Choroid plexus epithelial cell (primary cell): ENCODE measurements around the gene TCIRG1.

Source experiments
- DNase-seq: peaks from one replicate; pipeline ENCODE4 v3.0.0-alpha.2; 2010; ENCODE audit warnings: low read depth
- H3K4me3 ChIP-seq: 2 replicates; pipeline ENCODE4 v1.5.1; 2011; ENCODE audit warnings: low read depth, mild to moderate bottlenecking, control low read depth, low read length, moderate library complexity
- CTCF ChIP-seq: conservative IDR thresholded peaks from 2 replicates; pipeline ENCODE4 v1.5.1; 2011; ENCODE audit warnings: low read depth, mild to moderate bottlenecking, control low read depth, inconsistent platforms, low read length, moderate library complexity

The TCIRG1 gene

DNA sequence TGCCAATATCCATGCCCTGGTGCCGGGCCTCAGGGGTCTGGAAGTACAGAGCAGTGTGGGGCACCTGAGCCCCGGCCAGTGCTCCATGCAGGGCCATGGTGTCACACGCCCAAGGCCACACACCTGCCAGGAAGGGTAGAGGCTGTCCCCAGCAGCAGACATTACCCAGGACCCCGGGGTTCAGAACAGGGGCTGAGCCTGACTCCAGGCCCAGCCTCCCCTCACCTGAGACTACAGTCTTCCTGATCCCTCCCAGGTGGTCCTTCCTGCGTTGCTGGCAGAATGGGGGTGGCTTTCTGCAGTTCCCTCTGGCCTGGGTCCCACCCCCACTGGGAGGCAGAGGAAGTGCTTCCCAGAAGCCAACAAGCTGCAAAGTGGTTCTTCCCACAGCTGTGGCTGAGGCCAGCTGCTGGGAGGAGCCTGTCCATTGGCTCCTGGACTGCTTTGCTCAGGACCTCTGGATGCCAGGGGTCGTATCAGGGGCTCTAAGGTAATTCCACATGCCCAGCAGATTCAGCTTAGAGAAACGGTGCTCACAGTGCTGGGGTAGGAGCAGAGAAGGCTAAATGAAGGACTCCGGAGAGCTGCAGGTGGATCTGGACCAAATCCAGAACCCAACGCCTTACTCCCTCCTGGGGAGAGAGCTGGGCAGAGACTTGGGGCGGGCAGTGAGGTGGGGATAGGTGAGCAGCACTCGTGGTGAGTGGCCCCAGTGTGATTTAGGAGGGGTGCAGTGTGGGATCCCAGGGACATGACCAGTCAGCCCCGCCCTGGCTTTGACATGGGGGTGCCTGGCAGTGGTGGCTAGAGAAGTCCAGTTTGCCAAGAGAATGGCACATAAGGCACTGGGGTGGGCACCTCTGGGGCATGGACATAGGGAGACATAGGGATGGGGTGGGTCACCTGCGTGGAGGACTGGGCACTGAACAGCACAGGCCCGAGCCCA is 12.6 kb downstream of the TCIRG1 start:
- H3K4me3 ChIP-seq, result no peak overlapping the region
- peak; percentile 39 for DNase-seq
- no peak for TF ChIP-seq CTCF

DNA sequence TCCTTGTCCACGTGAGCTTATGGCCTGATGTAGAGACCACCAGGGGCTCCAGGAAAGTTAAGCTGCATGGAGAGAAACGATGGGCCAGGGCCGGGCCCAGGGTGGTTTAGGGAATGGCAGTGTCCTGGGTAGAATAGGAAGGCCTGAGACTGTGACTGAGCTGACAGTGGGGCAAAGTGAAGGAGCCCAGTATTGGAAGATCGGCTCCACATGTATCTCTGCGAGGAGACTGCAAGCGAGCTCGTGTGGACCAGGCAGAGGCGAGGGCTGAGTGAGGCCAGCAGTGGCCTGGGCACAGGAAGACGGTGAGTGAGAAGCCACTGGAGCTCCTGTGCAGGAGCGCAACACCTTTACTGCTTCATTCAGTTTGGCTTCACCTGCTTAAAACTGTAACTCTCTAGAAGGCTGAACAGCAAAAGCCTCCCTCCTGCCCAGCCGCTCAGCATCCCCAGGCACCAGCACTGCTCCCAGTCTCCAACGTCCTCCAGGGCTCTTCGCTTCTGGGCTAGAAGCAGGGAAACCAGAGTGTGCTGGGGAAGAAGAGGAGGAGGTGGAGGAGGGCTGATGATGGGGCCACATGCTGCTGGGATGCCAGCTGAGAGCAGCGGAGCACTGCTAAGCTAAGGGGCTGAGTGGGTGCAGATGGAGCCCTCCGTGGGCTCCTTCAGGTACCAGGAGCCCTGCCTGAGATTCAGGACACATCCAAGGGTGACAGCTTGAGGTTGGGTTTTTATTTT is 13.5 kb downstream of the TCIRG1 start:
- H3K4me3 ChIP-seq, result no peak overlapping the region
- DNase-seq, result no peak
- no peak for TF ChIP-seq CTCF

- TF ChIP-seq CTCF, result no peak
- no peak overlapping the region for H3K4me3 ChIP-seq
- DNase-seq, result peak; percentile 41
Measured at GRCh38 chr11:68053117-68053516, 14.3 kb downstream of the TCIRG1 start.

DNA sequence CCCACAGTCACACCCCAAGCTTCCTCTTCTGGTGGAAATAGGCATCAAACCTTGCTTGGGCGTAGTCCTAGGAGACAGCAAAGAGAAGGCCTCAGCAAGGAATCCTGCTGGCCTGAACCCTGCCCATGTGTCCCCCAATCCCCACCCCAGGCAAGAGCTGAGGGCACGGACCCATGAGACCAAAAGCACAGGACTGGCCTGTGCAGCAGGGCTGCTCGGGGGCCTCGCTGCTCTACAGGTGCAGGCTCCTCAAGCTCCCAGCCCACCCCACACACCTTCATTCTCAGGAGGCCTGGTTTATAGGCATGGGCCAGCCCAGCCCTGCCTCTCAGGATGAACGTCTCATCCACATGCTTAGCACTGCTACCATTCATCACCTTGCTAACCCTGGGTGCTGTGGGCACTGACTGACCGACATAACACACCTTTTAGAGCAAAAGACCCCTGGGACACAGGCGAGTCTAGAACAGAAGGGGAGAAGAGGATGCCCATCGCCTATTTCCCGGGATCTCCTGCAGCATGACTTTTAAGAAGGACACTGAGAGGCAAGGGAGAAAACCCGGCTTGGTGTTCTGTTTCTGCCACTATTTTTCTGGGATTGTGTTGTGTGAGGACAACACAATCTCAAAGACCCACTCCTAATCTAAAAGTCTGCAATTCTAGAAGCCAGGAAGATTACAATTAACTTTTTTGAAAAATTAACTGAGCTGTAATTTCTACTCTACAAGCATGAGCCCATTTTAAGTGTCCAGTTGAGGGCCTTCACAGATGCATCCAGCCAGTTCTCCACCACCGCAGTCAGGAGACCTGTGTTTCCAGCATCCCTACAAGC is 15.4 kb downstream of the TCIRG1 start:
- no peak for TF ChIP-seq CTCF
- H3K4me3 ChIP-seq, result no peak overlapping the region
- no peak for DNase-seq

GRCh38 chr11:68056317-68057285 is 17.8 kb downstream of the TCIRG1 start:
- H3K4me3 ChIP-seq, result no peak overlapping the region
- no peak for TF ChIP-seq CTCF
- no peak for DNase-seq

DNA sequence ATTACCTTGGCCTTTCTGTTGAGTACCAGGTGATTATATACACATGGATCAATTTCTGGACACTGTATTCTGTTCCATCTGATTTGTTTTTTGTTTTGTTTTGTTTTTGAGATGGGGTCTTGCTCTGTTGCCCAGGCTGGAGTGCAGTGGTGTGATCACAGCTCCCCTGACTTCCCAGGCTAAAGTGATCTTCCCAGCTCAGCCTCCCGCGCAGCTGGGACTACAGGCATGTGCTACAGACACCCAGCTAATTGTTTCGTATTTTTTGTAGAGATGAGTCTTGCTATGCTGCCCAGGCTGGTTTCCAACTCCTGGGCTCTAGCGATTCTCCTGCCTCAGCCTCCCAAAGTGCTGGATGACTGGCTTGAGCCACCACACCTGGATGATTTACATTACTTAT is 19.0 kb downstream of the TCIRG1 start:
- no peak for TF ChIP-seq CTCF
- no peak overlapping the region for H3K4me3 ChIP-seq
- DNase-seq, result no peak
